GM13976 (cell line): ENCODE data around the gene AP1G2.

ENCODE experiments used
- DNase-seq: peaks from one replicate; pipeline ENCODE4 v3.0.0; 2012; ENCODE audit warnings: low spot score
- CTCF ChIP-seq: IDR thresholded peaks from 2 replicates; pipeline ENCODE4 v1.5.1; 2012; ENCODE audit warnings: borderline replicate concordance, mild to moderate bottlenecking; ENCODE audit not compliant: insufficient read depth; ENCODE audit errors: extremely low read depth, missing control alignments, control extremely low read depth
- in situ Hi-C: fragments of 300-500 bp; cut with MboI; formaldehyde crosslinking; loops from one replicate; pipeline ENCODE4 v1.12.0; 2022; ENCODE audit warnings: low sequenced_read_pairs, mixed read lengths, inconsistent platforms; ENCODE audit not compliant: unreplicated experiment

Gene AP1G2

GRCh38 chr14:23570806-23571483, 3.4 kb upstream of the AP1G2 start:
- DNase-seq = no peak
- in situ Hi-C loops = no loop called here
- no peak for TF ChIP-seq CTCF

GRCh38 chr14:23569443-23570151, 2.0 kb upstream of the AP1G2 start:
- in situ Hi-C loops = no loop called here
- peak; percentile 54 for DNase-seq
- TF ChIP-seq CTCF = no peak

- in situ Hi-C loops = no loop called here
- DNase-seq = no peak
- peak; percentile 34 for TF ChIP-seq CTCF
These were observed 1.2 kb upstream of the AP1G2 start for GRCh38 chr14:23568600-23569331.

- no peak for DNase-seq
- in situ Hi-C loops = no loop called here
- TF ChIP-seq CTCF = no peak
These were observed 519 bp upstream of the AP1G2 start for GRCh38 chr14:23568021-23568599.

GRCh38 chr14:23566778-23567185, 809 bp downstream of the AP1G2 start:
- DNase-seq = no peak
- TF ChIP-seq CTCF = no peak
- in situ Hi-C loops = no loop called here

GRCh38 chr14:23566112-23566777, 1.3 kb downstream of the AP1G2 start:
- in situ Hi-C loops = no loop called here
- TF ChIP-seq CTCF = no peak
- no peak for DNase-seq
